Body of pancreas (tissue), 4 donors: ENCODE results near the gene EHBP1L1.

Experiments
- CTCF ChIP-seq, 7 experiments: fragments of 450-650 bp in 4 of 7; fragments of 200-600 bp in 3 of 7; sonication (generic) in 3 of 7; IDR thresholded peaks; one replicate each; pipeline ENCODE4 v1.5.1; 2016 to 2019; ENCODE audit warnings: antibody characterized with exemption in 7 of 7
- POLR2A ChIP-seq, 3 donors: fragments of 450-650 bp; IDR thresholded peaks; one replicate each; pipeline ENCODE4 v1.6.1; 2016; ENCODE audit warnings: antibody characterized with exemption in 3 of 3, mild to moderate bottlenecking in 2 of 3

GRCh38 chr11:65633390-65634108 lies 57.7 kb downstream of the EHBP1L1 start:
- TF ChIP-seq CTCF (IDR thresholded peaks at IDR 0.05) (no peak), POLR2A (IDR thresholded peaks at IDR 0.05) (no peak)
